CD8-positive, alpha-beta memory T cell (primary cell): ENCODE measurements around the gene CCDC121. TPM values are rescaled to one million over a fixed set of nuclear protein-coding genes. Genes with fewer than 3 reads are reported as not detected.
"Not testable (repeated sequence)": the region's sequence is repeated elsewhere in the genome, so short reads cannot be mapped to it uniquely, and the experiment has no call there.

Experiments used
- CTCF ChIA-PET: fragments of 350-600 bp; sonication (Branson Sonifier 250); formaldehyde crosslinking; loops from one replicate; lab custom pipeline; 2021; ENCODE audit warnings: antibody characterized with exemption; lab: Charles Lee
- POLR2A ChIA-PET: fragments of 350-600 bp; sonication (Branson Sonifier 250); formaldehyde crosslinking; loops from one replicate; lab custom pipeline; 2021; ENCODE audit warnings: antibody characterized with exemption; lab: Charles Lee
- DNase-seq, 5 donors: peaks; one replicate each; pipeline versions ENCODE4 v3.0.0 to v3.0.0-alpha.2; 2020 to 2022; ENCODE audit warnings: mixed read lengths in 1 of 5
- H3K27ac ChIP-seq: one replicate; pipeline ENCODE4 v1.7.0; 2013; ENCODE audit warnings: low read depth, mild to moderate bottlenecking, low read length, moderate library complexity
- H3K27me3 ChIP-seq: 2 replicates; pipeline ENCODE4 v1.7.0; 2013; ENCODE audit warnings: low read length, mild to moderate bottlenecking; ENCODE audit not compliant: insufficient read depth, poor library complexity, severe bottlenecking
- H3K36me3 ChIP-seq: 2 replicates; pipeline ENCODE4 v1.7.0; 2013; ENCODE audit warnings: mild to moderate bottlenecking, low read length, moderate library complexity; ENCODE audit not compliant: insufficient read depth
- H3K4me1 ChIP-seq: 2 replicates; pipeline ENCODE4 v1.7.0; 2013; ENCODE audit warnings: mild to moderate bottlenecking, low read length, moderate library complexity; ENCODE audit not compliant: insufficient read depth
- H3K4me3 ChIP-seq: 2 replicates; pipeline ENCODE4 v1.7.0; 2013; ENCODE audit warnings: mild to moderate bottlenecking, low read length
- H3K9me3 ChIP-seq: 2 replicates; pipeline ENCODE4 v1.7.0; 2013; ENCODE audit warnings: mild to moderate bottlenecking, low read length
- H3K27ac Mint-ChIP-seq, 8 donors: one replicate each; pipeline ENCODE4 v1.8.0; 2020 to 2021; ENCODE audit warnings: mixed read lengths in 8 of 8, mild to moderate bottlenecking in 6 of 8, inconsistent platforms in 3 of 8, moderate library complexity in 3 of 8
- H3K27me3 Mint-ChIP-seq, 2 donors: one replicate each; pipeline ENCODE4 v1.8.0; 2020 to 2021; ENCODE audit warnings: mixed read lengths in 2 of 2, mild to moderate bottlenecking in 1 of 2, moderate library complexity in 1 of 2
- H3K36me3 Mint-ChIP-seq, 3 donors: one replicate each; pipeline ENCODE4 v1.8.0; 2020 to 2021; ENCODE audit warnings: mixed read lengths in 3 of 3, inconsistent platforms in 1 of 3, mild to moderate bottlenecking in 1 of 3
- H3K4me1 Mint-ChIP-seq, 3 donors: one replicate each; pipeline ENCODE4 v1.8.0; 2020 to 2021; ENCODE audit warnings: mixed read lengths in 3 of 3, inconsistent platforms in 1 of 3, mild to moderate bottlenecking in 1 of 3
- H3K4me3 Mint-ChIP-seq, 7 donors: one replicate each; pipeline ENCODE4 v1.8.0; 2020 to 2021; ENCODE audit warnings: mixed read lengths in 7 of 7, mild to moderate bottlenecking in 6 of 7, moderate library complexity in 4 of 7, inconsistent platforms in 2 of 7
- H3K9me3 Mint-ChIP-seq, 5 donors: one replicate each; pipeline ENCODE4 v1.8.0; 2020 to 2022; ENCODE audit warnings: mixed read lengths in 5 of 5, mild to moderate bottlenecking in 3 of 5, moderate library complexity in 2 of 5, inconsistent platforms in 1 of 5
- polyA plus RNA-seq: library from polyadenylated mRNA; unstranded; fragments of 300-500 nt; fragmentation: Illumina TruSeq; gene quantifications from one replicate; pipeline ENCODE4 v1.2.3, GENCODE V29; 2021
- total RNA-seq, 2 experiments: library from RNA; stranded (reverse); gene quantifications; one replicate each; pipeline ENCODE4 v1.2.3, GENCODE V29; 2021

The CCDC121 gene
- total and polyA plus RNA-seq, 3 experiments from 2014 or later, result 0.20 to 0.62 (median 0.58) TPM

DNA sequence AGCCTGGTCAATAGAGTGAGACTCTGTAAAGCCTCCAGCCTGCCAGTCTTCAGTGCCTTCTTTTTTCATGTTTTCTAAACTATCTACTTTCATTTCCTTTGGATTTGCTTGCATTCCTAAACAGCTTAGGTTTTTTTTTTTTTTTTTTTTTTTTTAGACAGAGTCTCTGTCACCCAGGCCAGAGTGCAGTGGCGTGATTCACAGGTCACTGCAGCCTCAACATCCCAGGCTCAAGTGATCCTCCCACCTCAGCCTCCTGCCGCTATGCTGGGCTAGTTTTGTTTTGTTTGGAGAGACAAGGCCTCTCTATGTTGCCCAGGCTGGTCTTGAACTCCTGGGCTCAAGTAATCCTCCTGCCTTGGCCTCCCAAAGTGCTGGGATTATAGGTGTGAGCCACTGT, 1.4 kb upstream of the CCDC121 start:
- H3K4me3 ChIP-seq, CTCF ChIA-PET, H3K27ac ChIP-seq, POLR2A ChIA-PET, H3K27me3 ChIP-seq, H3K9me3 Mint-ChIP-seq, DNase-seq, H3K27me3 Mint-ChIP-seq, H3K9me3 ChIP-seq: not testable (repeated sequence)
- H3K4me3 Mint-ChIP-seq, result peak overlapping the region in 3 of 7 donors; percentile 34 to 67 (median 38)
- H3K4me1 Mint-ChIP-seq, result peaks cover 15 to 31% (median 23%) of the 10 kb centered on the region in 3 donors
- H3K27ac Mint-ChIP-seq, result peak overlapping the region in 3 of 8 donors; percentile 66 to 90 (median 66)
- peaks cover 37% of the 10 kb centered on the region for H3K36me3 ChIP-seq
- peaks cover 15% of the 10 kb centered on the region for H3K4me1 ChIP-seq
- H3K36me3 Mint-ChIP-seq, result peaks cover 10 to 46% (median 26%) of the 10 kb centered on the region in 3 donors

DNA sequence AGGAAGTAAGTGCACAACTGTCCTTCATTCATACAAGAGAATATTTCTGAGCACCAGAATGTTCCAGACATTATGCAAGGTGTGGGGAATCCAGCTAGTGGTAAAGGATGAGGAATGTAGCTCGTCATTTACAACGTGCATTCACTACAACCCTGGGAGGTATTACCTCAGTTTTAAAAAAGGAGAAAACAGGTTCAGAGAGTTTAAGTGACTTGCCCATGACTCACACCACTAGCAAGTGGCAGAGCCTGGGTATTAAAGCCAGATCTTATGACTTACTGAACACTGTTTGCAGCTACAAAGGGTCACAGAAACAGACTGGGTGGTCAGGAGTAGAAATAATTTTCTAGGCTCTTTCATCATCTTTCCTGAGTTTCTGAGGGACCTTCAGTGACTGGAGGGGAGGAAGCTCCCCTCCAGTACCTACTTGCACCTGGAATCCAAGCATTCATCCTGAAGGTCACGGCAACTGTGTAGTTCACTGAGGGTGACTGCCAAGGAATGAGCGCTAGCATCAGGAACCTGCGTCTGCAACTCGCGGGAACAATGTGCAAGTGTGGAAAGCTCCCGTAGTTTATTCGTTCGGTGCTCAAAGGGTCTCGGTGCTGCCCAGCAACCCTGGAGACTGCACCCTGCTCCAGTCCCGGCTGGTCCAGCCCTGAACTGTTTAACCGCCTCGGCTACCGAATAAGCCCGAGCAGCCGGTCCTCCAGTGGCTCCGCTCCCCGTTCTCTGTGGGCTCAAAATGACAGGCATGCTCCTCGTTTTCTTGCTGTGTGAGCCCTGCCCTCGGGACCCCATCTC, 647 bp downstream of the CCDC121 start:
- H3K36me3 ChIP-seq, result peaks cover 28% of the 10 kb centered on the region
- Mint-ChIP-seq H3K4me1 (peaks cover 15 to 23% (median 22%) of the 10 kb centered on the region in 3 donors), H3K27ac (peak overlapping the region in 3 of 8 donors; percentile 48 to 83 (median 67)), H3K36me3 (peaks cover 0 to 42% (median 19%) of the 10 kb centered on the region in 3 donors), H3K4me3 (peak overlapping the region in 2 of 7 donors; percentile 21 to 61), H3K27me3 (no peaks in the 10 kb centered on the region), H3K9me3 (no peaks in the 10 kb centered on the region)
- no peak for DNase-seq
- H3K27me3 ChIP-seq, result no peaks in the 10 kb centered on the region
- peak overlapping the region; percentile 88 for H3K4me3 ChIP-seq
- peaks cover 15% of the 10 kb centered on the region for H3K4me1 ChIP-seq
- peak overlapping the region; percentile 84 for H3K27ac ChIP-seq
- ChIA-PET CTCF (interaction anchor here (0.8 to 1.7 kb wide), 4 partner anchors 17 to 259 kb away, joined by 3 to 4 read pairs (median 3); partner anchors contain the start of genes PPM1G, SLC4A1AP and SUPT7L), POLR2A (interaction anchor here (0.7 to 1.2 kb wide), 3 partner anchors 35 to 730 kb away, joined by 3 to 4 read pairs (median 3); partner anchors contain the start of genes PPM1G, SLC4A1AP and SUPT7L)
- H3K9me3 ChIP-seq, result no peaks in the 10 kb centered on the region

DNA sequence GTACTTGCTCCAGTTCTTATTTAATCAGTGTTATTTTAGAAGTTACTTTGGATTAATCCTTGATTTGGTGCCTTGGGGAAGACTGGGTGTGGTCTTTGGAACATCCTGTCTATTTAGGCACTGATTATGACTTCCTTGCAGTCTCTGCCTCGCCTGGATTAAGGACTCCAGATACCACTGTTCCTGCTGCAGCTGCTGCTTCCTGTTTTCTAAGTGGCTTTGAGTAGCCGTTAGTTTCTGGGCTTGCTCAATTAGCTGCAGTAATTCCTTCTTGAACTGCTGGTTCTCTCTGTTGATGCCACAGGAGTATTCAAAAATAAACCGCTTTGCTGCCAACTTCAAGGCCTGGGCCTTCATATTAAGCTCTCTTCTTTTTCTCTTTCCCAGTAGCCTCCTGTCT, 1.9 kb downstream of the CCDC121 start:
- H3K4me3 ChIP-seq, H3K27ac ChIP-seq, H3K27me3 Mint-ChIP-seq, POLR2A ChIA-PET, H3K9me3 ChIP-seq, DNase-seq, CTCF ChIA-PET, H3K27me3 ChIP-seq, H3K9me3 Mint-ChIP-seq: not testable (repeated sequence)
- Mint-ChIP-seq H3K36me3 (peaks cover 0 to 42% (median 24%) of the 10 kb centered on the region in 3 donors), H3K4me1 (peaks cover 15 to 19% (median 16%) of the 10 kb centered on the region in 3 donors), H3K4me3 (peak overlapping the region in 2 of 7 donors; percentile 12 to 13), H3K27ac (peak overlapping the region in 4 of 8 donors; percentile 11 to 94 (median 60))
- peaks cover 15% of the 10 kb centered on the region for H3K4me1 ChIP-seq
- H3K36me3 ChIP-seq, result peaks cover 34% of the 10 kb centered on the region

DNA sequence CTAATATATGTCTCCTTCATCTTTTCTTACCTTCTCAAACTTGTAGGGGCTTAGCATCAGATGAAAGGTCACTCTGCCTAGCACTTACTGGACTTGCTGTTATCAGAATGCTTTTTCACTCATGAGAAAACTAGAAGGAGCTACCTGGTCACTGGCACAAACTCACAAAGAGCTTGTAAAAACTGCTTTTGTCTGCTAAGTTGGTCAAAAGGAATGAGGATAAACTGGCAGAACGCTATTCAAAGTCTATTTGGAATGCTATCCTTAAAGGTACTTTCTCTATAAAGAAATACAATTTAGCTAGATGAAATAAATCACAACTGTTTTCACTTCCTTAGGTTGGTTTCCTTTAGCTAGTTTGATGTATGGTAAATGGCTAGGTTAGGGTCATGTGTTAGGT, 2.5 kb downstream of the CCDC121 start:
- H3K9me3 ChIP-seq, H3K9me3 Mint-ChIP-seq, CTCF ChIA-PET, H3K27me3 ChIP-seq, POLR2A ChIA-PET, H3K4me3 ChIP-seq, H3K27ac ChIP-seq, H3K27me3 Mint-ChIP-seq, DNase-seq: not testable (repeated sequence)
- peak overlapping the region in 1 of 7 donors; percentile 16 for H3K4me3 Mint-ChIP-seq
- peaks cover 10 to 14% (median 13%) of the 10 kb centered on the region in 3 donors for H3K4me1 Mint-ChIP-seq
- H3K36me3 Mint-ChIP-seq, result peaks cover 0 to 42% (median 25%) of the 10 kb centered on the region in 3 donors
- peaks cover 33% of the 10 kb centered on the region for H3K36me3 ChIP-seq
- peaks cover 15% of the 10 kb centered on the region for H3K4me1 ChIP-seq
- H3K27ac Mint-ChIP-seq, result peak overlapping the region in 6 of 8 donors; percentile 11 to 85 (median 52)

DNA sequence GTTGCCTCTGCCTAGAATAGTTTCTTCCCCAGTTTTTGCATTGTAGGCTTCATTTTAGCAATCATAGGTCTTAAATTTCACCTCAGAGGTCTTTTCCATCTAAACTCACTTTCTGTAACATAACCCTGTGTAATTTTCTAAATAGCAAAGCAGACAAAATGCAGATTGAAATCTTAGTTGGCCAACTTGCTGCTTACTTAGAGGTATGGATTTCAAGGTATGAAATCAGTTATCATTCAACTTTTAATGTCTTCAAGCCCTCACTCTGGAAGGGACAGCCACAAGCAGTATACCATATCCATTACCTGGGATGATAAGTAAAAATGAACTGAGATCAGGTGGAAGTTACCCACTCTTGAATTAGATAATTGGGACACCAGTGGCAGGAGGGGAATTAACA, 3.9 kb downstream of the CCDC121 start:
- H3K27ac ChIP-seq, result no peak overlapping the region
- Mint-ChIP-seq H3K9me3 (no peaks in the 10 kb centered on the region), H3K4me1 (peaks cover 0 to 2% (median 0%) of the 10 kb centered on the region in 3 donors), H3K36me3 (peaks cover 0 to 46% (median 29%) of the 10 kb centered on the region in 3 donors), H3K27ac (peak overlapping the region in 7 of 8 donors; percentile 3 to 83 (median 49)), H3K27me3 (no peaks in the 10 kb centered on the region), H3K4me3 (no peak overlapping the region)
- peaks cover 30% of the 10 kb centered on the region for H3K36me3 ChIP-seq
- DNase-seq, result no peak
- H3K9me3 ChIP-seq, result no peaks in the 10 kb centered on the region
- peaks cover 14% of the 10 kb centered on the region for H3K4me1 ChIP-seq
- no peaks in the 10 kb centered on the region for H3K27me3 ChIP-seq
- POLR2A ChIA-PET, result no interaction called here
- no peak overlapping the region for H3K4me3 ChIP-seq
- CTCF ChIA-PET, result no interaction called here

DNA sequence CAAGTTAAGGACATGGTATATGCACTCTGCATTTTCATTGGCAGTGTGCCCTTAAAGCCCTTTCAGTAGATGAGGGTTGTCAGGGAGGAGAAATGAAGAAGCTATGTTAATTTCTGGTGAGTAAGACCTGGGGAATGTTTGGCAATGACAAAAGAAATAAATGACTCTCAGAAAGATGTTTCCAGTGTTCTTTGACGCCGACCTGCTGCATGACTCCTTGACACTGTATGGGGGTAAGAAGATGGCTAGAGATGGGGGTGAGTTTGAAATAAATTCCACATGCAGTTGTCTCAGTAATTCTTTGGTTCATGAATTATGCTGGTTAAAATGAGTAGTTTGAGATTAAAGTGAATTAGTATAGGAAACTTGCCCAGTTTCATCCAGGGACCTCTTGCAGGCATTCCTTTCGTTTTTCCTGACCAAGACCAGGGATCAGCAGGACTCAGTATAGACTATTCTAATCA, 5.9 kb downstream of the CCDC121 start:
- Mint-ChIP-seq H3K36me3 (peaks cover 0 to 58% (median 35%) of the 10 kb centered on the region in 3 donors), H3K4me3 (no peak overlapping the region), H3K27ac (peak overlapping the region in 5 of 8 donors; percentile 16 to 76 (median 37)), H3K9me3 (no peaks in the 10 kb centered on the region), H3K4me1 (peaks cover 0 to 2% (median 0%) of the 10 kb centered on the region in 3 donors), H3K27me3 (no peaks in the 10 kb centered on the region)
- DNase-seq, result no peak
- Histone ChIP-seq H3K9me3 (no peaks in the 10 kb centered on the region), H3K4me1 (peaks cover 2% of the 10 kb centered on the region), H3K27ac (no peak overlapping the region), H3K4me3 (no peak overlapping the region), H3K36me3 (peaks cover 35% of the 10 kb centered on the region), H3K27me3 (no peaks in the 10 kb centered on the region)
- ChIA-PET CTCF (no interaction called here), POLR2A (no interaction called here)

DNA sequence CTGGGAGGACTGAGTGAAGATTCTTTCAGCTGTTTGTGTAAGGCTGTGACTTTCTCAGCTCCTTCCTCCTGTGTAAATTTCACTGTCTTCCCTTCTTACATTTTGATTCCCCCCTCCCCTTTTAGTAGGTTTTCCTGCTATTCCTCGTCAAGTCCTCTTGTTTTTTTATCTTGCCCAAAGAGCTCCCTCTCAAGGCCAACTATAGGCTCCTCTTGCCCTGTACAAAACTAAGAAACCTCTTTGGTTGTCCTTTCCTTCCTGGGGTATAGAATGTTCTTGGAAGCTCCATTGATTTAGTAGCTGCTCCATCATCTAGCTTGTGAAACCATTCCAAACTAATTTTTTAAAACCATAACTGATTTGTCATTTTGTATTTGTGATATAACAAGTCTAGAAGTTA, 7.3 kb downstream of the CCDC121 start:
- POLR2A ChIA-PET, result no interaction called here
- H3K27me3 ChIP-seq, result no peaks in the 10 kb centered on the region
- Mint-ChIP-seq H3K27me3 (no peaks in the 10 kb centered on the region), H3K4me1 (no peaks in the 10 kb centered on the region), H3K27ac (peak overlapping the region in 4 of 8 donors; percentile 17 to 58 (median 47)), H3K36me3 (peaks cover 7 to 70% (median 41%) of the 10 kb centered on the region in 3 donors), H3K9me3 (no peaks in the 10 kb centered on the region), H3K4me3 (no peak overlapping the region)
- no peak for DNase-seq
- H3K9me3 ChIP-seq, result no peaks in the 10 kb centered on the region
- no peak overlapping the region for H3K4me3 ChIP-seq
- no peaks in the 10 kb centered on the region for H3K4me1 ChIP-seq
- no peak overlapping the region for H3K27ac ChIP-seq
- CTCF ChIA-PET, result no interaction called here
- H3K36me3 ChIP-seq, result peaks cover 49% of the 10 kb centered on the region

DNA sequence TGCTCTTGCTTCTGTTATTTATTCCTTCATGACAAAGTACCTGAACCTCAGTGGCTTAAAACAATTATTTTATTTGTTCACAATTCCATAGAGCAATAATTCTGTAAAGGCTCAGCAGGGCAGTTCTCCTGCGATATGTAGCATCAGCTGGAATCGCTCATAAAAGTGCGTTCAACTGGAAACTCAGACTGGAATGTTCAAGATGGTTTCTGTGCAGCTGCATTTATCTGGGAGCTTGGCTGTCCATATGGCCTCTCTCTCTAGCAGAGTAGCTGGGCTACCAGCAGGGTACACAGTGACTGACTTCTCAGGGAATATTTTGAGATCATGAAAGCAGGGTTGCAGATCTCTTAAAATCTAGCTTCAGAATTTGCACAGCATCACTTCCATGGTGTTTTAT, 13.5 kb downstream of the CCDC121 start:
- Mint-ChIP-seq H3K27ac (no peak overlapping the region), H3K36me3 (peaks cover 7 to 75% (median 24%) of the 10 kb centered on the region in 3 donors), H3K4me1 (peaks cover 0 to 5% (median 4%) of the 10 kb centered on the region in 3 donors), H3K9me3 (no peaks in the 10 kb centered on the region), H3K4me3 (no peak overlapping the region), H3K27me3 (peaks cover 0 to 2% of the 10 kb centered on the region in 2 donors)
- no peak for DNase-seq
- no peaks in the 10 kb centered on the region for H3K9me3 ChIP-seq
- no peak overlapping the region for H3K4me3 ChIP-seq
- no peaks in the 10 kb centered on the region for H3K4me1 ChIP-seq
- POLR2A ChIA-PET, result interaction anchor here (0.5 kb wide), 1 partner anchor 1502 kb away, joined by 3 read pairs; no protein-coding TSS in a partner anchor
- CTCF ChIA-PET, result no interaction called here
- peaks cover 39% of the 10 kb centered on the region for H3K36me3 ChIP-seq
- no peak overlapping the region for H3K27ac ChIP-seq
- no peaks in the 10 kb centered on the region for H3K27me3 ChIP-seq
